Measurements from ENCODE around the gene GPER1.

The GPER1 gene

GRCh38 chr7:1049006-1049741 lies 38.7 kb upstream of the GPER1 start:
- DNase-seq, result no peak
- TF ChIP-seq CTCF (IDR thresholded peaks at IDR 0.05), result no peak
- Mint-ChIP-seq H3K27ac (no peak overlapping the region), H3K4me3 (no peak overlapping the region), H3K9me3 (no peaks in the 10 kb centered on the region), H3K4me1 (peaks cover 82% of the 10 kb centered on the region), H3K27me3 (ENCODE audit: low read depth, poor library complexity) (peaks cover 2% of the 10 kb centered on the region), H3K36me3 (ENCODE audit: low read depth) (no peaks in the 10 kb centered on the region)

- Mint-ChIP-seq H3K4me1 (peaks cover 87% of the 10 kb centered on the region), H3K27ac (no peak overlapping the region), H3K9me3 (no peaks in the 10 kb centered on the region), H3K4me3 (no peak overlapping the region), H3K36me3 (ENCODE audit: low read depth) (no peaks in the 10 kb centered on the region), H3K27me3 (ENCODE audit: low read depth, poor library complexity) (peaks cover 2% of the 10 kb centered on the region)
- no peak for TF ChIP-seq CTCF (IDR thresholded peaks at IDR 0.05)
- DNase-seq, result no peak
Measured at GRCh38 chr7:1049801-1050200, 38.1 kb upstream of the GPER1 start.

GRCh38 chr7:1050254-1050906 lies 37.5 kb upstream of the GPER1 start:
- H3K36me3 Mint-ChIP-seq (ENCODE audit: low read depth), result no peaks in the 10 kb centered on the region
- peaks cover 87% of the 10 kb centered on the region for H3K4me1 Mint-ChIP-seq
- no peaks in the 10 kb centered on the region for H3K9me3 Mint-ChIP-seq
- H3K4me3 Mint-ChIP-seq, result no peak overlapping the region
- no peak for DNase-seq
- H3K27ac Mint-ChIP-seq, result no peak overlapping the region
- TF ChIP-seq CTCF (IDR thresholded peaks at IDR 0.05), result no peak
- peaks cover 2% of the 10 kb centered on the region for H3K27me3 Mint-ChIP-seq (ENCODE audit: low read depth, poor library complexity)

GRCh38 chr7:1050956-1051690 lies 36.8 kb upstream of the GPER1 start:
- Mint-ChIP-seq H3K27me3 (ENCODE audit: low read depth, poor library complexity) (peaks cover 2% of the 10 kb centered on the region), H3K27ac (no peak overlapping the region), H3K4me3 (no peak overlapping the region), H3K4me1 (peaks cover 84% of the 10 kb centered on the region), H3K36me3 (ENCODE audit: low read depth) (no peaks in the 10 kb centered on the region), H3K9me3 (no peaks in the 10 kb centered on the region)
- no peak for TF ChIP-seq CTCF (IDR thresholded peaks at IDR 0.05)
- no peak for DNase-seq

GRCh38 chr7:1052031-1052818 lies 35.7 kb upstream of the GPER1 start:
- Mint-ChIP-seq H3K36me3 (ENCODE audit: low read depth) (no peaks in the 10 kb centered on the region), H3K4me3 (no peak overlapping the region), H3K4me1 (peaks cover 82% of the 10 kb centered on the region), H3K27ac (no peak overlapping the region), H3K9me3 (no peaks in the 10 kb centered on the region), H3K27me3 (ENCODE audit: low read depth, poor library complexity) (no peaks in the 10 kb centered on the region)
- no peak for TF ChIP-seq CTCF (IDR thresholded peaks at IDR 0.05)
- DNase-seq, result peak; percentile 8

All from nephron progenitor cell (in vitro differentiated cells).